ENCODE data around the gene EFCAB9.
"Not testable (repeated sequence)": the region's sequence is repeated elsewhere in the genome, so short reads cannot be mapped to it uniquely, and the experiment has no call there.

The EFCAB9 gene

DNA sequence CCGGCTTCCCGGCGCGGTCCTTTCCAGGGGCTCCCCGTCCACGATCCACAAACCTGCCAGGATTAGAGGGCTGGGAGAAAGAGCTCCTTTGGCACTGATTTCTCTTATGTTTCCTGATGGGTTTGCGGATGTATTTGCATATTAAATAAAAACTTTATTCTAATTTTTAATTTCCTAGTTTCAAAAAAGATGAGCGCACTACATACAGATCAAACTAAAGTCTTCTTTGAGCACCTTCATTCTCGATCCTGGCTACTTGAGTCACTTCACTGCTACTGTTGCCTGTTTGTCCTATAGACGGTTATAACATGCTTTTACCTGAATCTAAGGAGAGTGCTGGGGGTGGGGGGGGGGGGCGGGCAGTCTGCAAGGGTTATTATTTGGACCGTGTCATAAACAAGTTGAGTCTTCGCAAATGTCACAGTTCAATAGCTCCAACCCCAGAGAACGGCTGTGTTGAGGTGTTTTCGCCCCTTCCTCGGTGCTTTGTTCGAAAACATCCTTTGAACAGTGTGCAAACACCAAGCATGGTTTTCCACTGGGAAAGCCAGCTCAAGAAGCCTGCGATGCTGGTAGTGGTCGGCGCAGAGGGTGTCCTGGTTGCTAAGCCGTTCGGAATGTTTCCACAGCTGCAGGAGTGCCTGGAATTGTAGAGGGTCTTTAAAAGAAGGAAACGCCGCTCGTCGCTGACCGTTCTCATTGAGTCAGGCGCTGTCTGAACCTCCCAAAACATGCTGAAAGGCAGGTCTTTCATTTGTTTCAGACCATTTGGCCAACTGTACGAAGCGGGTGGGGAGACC lies 4.9 kb upstream of the EFCAB9 start:
- no peak for DNase-seq (ENCODE audit: low read depth)

DNA sequence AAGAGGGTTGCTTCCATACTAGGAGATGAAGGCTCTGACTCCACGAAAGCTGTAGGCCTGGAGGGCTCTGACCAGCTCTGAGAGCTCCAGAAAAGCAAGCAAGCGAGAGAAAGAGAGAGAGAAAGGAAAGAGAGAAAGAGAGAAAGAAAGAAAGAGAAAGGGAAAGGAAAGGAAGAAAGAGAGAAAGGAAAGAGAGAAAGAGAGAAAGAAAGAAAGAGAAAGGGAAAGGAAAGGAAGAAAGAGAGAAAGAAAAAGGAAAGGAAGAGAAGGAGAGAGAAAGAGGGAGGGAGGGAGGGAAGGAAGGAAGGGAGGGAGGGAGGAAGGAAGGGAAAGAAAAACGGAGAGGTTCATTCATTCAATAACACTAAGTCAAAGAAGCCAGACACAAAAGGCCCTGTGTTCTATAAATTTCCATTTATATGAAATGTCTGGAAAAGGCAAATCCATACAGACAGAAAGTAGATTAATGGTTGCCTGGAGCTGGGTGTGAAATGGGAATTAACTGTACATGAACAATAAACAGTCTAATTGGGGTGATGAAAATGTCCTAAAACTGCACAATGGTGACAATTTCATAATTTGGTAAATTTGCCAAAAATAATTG lies 4.2 kb upstream of the EFCAB9 start:
- DNase-seq (ENCODE audit: low read depth), result no peak

GRCh38 chr5:172194985-172195774 lies 1.2 kb downstream of the EFCAB9 start:
- no peak for DNase-seq (ENCODE audit: low read depth)

DNA sequence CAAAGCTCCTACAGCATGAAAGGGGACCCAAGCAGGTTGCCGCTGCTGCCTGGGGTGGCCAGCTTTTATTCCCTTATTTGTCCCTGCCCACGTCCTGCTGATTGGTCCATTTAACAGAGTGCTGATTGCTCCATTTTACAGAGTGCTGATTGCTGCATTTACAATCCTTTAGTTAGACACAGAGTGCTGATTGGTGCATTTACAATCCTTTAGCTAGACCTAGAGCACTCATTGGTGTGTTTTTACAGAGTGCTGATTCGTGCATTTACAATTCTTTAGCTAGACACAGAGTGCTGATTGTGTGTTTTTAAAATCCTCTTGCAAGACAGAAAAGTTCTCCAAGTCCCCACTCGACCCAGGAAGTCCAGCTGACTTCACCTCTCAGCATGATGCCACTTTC lies 3.8 kb downstream of the EFCAB9 start:
- DNase-seq (ENCODE audit: low read depth), result not testable (repeated sequence)

DNA sequence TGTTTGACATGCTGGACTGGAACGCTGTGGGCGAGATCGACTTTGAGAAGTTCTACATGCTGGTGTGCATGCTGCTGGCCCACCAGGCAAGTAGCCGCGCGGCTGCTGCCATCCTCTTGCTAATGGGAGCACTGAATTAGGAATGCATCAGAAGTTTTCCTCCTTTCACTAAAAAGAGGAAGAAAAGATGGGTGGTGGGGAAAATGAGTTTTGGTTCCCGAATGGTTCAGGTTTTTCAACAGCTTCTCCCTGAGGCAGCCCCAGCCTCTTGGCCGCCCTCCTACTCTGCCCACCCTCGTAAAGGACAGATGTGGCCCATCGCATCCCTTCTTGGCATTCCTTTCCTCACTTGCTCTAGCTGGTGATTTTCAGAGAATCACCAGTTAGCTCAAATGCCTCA lies 5.5 kb downstream of the EFCAB9 start:
- no peak for DNase-seq (ENCODE audit: low read depth)

GRCh38 chr5:172200476-172200875 lies 6.5 kb downstream of the EFCAB9 start:
- DNase-seq (ENCODE audit: low read depth), result no peak

GRCh38 chr5:172205984-172206383 lies 12.0 kb downstream of the EFCAB9 start:
- DNase-seq (ENCODE audit: low read depth), result not testable (repeated sequence)

DNA sequence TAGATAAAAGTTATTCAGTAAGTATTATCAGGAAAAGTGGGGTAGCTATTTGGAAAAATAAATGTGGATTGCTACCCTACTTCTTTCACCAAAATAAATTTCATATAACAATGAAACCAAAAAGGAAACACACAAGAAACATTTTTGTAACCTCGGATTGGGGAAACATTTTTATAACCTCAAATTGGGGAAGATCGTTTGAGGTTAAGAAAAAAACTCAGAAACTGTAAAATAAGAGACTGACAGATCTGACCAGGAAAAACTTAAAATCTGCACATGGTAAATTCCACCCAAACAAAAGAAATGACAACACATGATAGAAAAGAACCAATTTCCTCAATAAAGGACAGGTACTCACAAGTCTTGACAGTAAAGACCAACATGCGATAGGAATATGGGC lies 13.5 kb downstream of the EFCAB9 start:
- no peak for DNase-seq (ENCODE audit: low read depth)

DNA sequence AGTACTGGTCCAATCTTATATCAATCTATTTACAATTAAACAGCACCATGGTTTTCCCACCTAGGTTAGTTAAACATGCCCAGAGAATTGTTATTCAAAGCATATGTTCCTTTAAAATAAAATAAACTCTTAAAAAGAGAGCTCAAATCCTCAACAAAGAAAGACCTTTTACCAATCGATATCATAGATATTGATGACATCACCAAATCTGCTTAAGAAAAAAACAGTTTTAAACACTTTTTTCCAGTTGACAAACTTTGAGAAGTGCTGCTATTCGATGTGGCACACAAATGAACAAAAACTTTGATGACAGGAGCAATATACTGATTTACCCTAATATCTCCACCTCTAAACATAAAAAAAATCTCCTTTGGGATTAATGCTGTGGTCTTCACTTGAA lies 15.7 kb downstream of the EFCAB9 start:
- no peak for DNase-seq (ENCODE audit: low read depth)

DNA sequence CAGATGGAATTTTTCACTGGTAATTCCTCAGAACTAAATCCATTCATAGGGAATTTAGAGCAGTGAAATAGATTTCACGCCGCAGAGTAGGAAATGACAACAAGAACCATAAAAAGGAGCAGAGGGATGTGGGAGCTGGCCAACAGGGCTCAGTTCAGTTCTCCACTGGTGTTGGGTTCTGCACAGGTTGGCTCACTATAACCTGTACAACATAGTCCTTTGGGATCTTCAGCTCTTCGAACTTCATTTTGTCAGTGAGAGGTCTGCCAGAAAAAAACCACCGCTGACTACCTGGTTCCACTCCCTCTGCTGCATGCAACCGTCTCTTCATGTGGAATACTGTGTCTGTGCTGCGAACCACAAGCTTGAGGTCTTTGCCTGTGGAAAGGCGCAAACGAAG lies 17.7 kb downstream of the EFCAB9 start:
- DNase-seq (ENCODE audit: low read depth), result no peak

DNA sequence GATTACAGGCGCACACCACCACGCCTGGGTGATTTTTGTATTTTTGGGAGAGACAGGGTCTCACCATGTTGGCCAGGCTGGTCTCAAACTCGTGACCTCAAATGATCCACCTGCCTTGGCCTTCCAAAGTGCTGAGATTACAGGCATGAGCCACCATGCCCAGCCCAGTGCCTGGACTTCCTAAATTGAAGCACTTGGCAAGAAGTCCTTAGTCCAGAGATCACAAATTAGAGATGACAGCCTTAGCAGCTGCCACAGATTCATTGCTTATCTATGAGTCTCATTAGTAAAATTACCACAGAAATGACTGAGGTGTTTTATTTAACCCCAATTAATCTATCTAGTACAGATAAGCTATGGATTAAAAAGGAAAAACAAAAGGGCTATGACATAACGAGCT lies 19.2 kb downstream of the EFCAB9 start:
- no peak for DNase-seq (ENCODE audit: low read depth)

- no peak for DNase-seq (ENCODE audit: low read depth)
Measured at GRCh38 chr5:172216345-172216744, 22.4 kb downstream of the EFCAB9 start.

DNA sequence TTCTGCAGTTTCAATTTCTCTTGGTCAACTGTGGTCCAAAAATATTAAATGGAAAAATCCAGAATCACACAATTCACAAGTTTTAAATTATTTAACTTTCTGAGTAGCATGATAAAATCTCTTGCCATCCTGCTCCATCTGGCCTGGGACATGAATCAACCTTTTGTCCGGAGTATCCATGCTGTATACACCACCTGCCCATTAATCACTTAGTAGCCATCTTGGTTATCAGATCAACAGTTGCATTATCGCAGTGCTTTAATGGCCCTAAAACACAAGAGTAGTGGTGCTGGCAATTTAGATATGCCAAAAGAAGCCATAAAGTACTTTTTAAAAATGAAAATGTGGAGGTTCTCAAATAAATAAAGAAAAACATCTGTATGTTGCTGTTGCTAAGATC lies 25.3 kb downstream of the EFCAB9 start:
- DNase-seq (ENCODE audit: low read depth), result no peak

GRCh38 chr5:172223901-172224873 lies 30.2 kb downstream of the EFCAB9 start:
- DNase-seq (ENCODE audit: low read depth), result no peak

GRCh38 chr5:172224996-172225395 lies 31.0 kb downstream of the EFCAB9 start:
- DNase-seq (ENCODE audit: low read depth), result no peak

- no peak for DNase-seq (ENCODE audit: low read depth)
Measured at GRCh38 chr5:172229904-172230303, 35.9 kb downstream of the EFCAB9 start.

GRCh38 chr5:172234031-172234430 lies 40.1 kb downstream of the EFCAB9 start:
- no peak for DNase-seq (ENCODE audit: low read depth)

GRCh38 chr5:172235132-172235780 lies 41.3 kb downstream of the EFCAB9 start:
- no peak for DNase-seq (ENCODE audit: low read depth)

- DNase-seq (ENCODE audit: low read depth), result no peak
Measured at GRCh38 chr5:172235827-172236736, 42.1 kb downstream of the EFCAB9 start.

DNA sequence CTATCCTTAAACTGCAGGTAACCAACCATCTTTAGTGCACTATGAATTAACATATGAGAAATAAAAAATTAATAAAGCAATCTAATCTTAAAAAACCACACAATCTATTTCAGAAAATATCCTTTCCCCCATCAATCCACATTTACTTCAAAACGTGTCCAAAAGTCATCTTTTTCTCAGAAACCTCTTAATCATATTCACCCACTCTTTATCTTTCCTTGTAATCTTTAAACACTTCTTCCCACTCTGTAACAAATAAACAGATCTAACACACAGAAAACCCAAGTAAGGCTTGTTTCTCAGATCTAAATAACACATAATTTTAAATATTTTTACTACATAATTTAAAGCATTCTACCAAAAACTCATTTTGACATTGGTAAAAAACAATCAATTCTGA lies 44.4 kb downstream of the EFCAB9 start:
- no peak for DNase-seq (ENCODE audit: low read depth)

Measured in activated gamma-delta T cell treated with anti-CD3 and anti-CD28 coated beads, Interleukin-2, amount 50 U/mL, for 16 hours (primary cell).